ENCODE data around the gene SLC16A9.

Gene SLC16A9

GRCh38 chr10:59623133-59624121, 86.2 kb downstream of the SLC16A9 start:
- H3K27me3 Mint-ChIP-seq (ENCODE audit: low read depth) = no peaks in the 10 kb centered on the region
- H3K27ac Mint-ChIP-seq = peak overlapping the region; percentile 11 to 56 (median 44)
- H3K36me3 Mint-ChIP-seq (ENCODE audit: low read depth) = no peaks in the 10 kb centered on the region
- H3K4me1 Mint-ChIP-seq = peaks cover 20% of the 10 kb centered on the region
- H3K4me3 Mint-ChIP-seq = no peak overlapping the region
- no peaks in the 10 kb centered on the region for H3K9me3 Mint-ChIP-seq
- no peak for TF ChIP-seq CTCF (IDR thresholded peaks at IDR 0.05; ENCODE audit: unreplicated experiment in 3 of 3)

GRCh38 chr10:59622320-59623132, 87.1 kb downstream of the SLC16A9 start:
- Mint-ChIP-seq H3K27ac (peak overlapping the region; percentile 11 to 56 (median 44)), H3K4me1 (peaks cover 23% of the 10 kb centered on the region), H3K36me3 (ENCODE audit: low read depth) (no peaks in the 10 kb centered on the region), H3K27me3 (ENCODE audit: low read depth) (no peaks in the 10 kb centered on the region), H3K9me3 (no peaks in the 10 kb centered on the region), H3K4me3 (no peak overlapping the region)
- peak; percentile 42 to 67 (median 65) for TF ChIP-seq CTCF (IDR thresholded peaks at IDR 0.05; ENCODE audit: unreplicated experiment in 3 of 3)

GRCh38 chr10:59621771-59622170, 87.9 kb downstream of the SLC16A9 start:
- no peaks in the 10 kb centered on the region for H3K27me3 Mint-ChIP-seq (ENCODE audit: low read depth)
- H3K9me3 Mint-ChIP-seq = no peaks in the 10 kb centered on the region
- no peaks in the 10 kb centered on the region for H3K36me3 Mint-ChIP-seq (ENCODE audit: low read depth)
- no peak overlapping the region for H3K27ac Mint-ChIP-seq
- peaks cover 22% of the 10 kb centered on the region for H3K4me1 Mint-ChIP-seq
- H3K4me3 Mint-ChIP-seq = no peak overlapping the region
- no peak for TF ChIP-seq CTCF (IDR thresholded peaks at IDR 0.05; ENCODE audit: unreplicated experiment in 3 of 3)

- Mint-ChIP-seq H3K27me3 (ENCODE audit: low read depth) (no peaks in the 10 kb centered on the region), H3K36me3 (ENCODE audit: low read depth) (no peaks in the 10 kb centered on the region), H3K27ac (no peak overlapping the region), H3K4me3 (no peak overlapping the region), H3K4me1 (peaks cover 11% of the 10 kb centered on the region), H3K9me3 (no peaks in the 10 kb centered on the region)
- TF ChIP-seq CTCF (IDR thresholded peaks at IDR 0.05; ENCODE audit: unreplicated experiment in 3 of 3) = no peak
These were observed 91.0 kb downstream of the SLC16A9 start for GRCh38 chr10:59618666-59619065.

GRCh38 chr10:59617996-59618395, 91.7 kb downstream of the SLC16A9 start:
- TF ChIP-seq CTCF (IDR thresholded peaks at IDR 0.05; ENCODE audit: unreplicated experiment in 3 of 3) = no peak

More at GRCh38 chr10:59617996-59618395, 91.7 kb downstream of the SLC16A9 start:
- Mint-ChIP-seq H3K27me3 (ENCODE audit: low read depth) (no peaks in the 10 kb centered on the region), H3K9me3 (no peaks in the 10 kb centered on the region), H3K27ac (no peak overlapping the region), H3K4me3 (no peak overlapping the region), H3K36me3 (ENCODE audit: low read depth) (no peaks in the 10 kb centered on the region), H3K4me1 (peaks cover 5% of the 10 kb centered on the region)
